GM18519 (cell line): Measurements from ENCODE around the gene UROD.
A peak's percentile ranks its signal among the peaks of the same experiment; 100 is the strongest.
"Not testable (repeated sequence)": the region's sequence is repeated elsewhere in the genome, so short reads cannot be mapped to it uniquely, and the experiment has no call there.

Source experiments
- ATAC-seq: cut with Tn5 transposase; IDR thresholded peaks from one replicate; pipeline ENCODE4 v1.9.1; 2021; ENCODE audit warnings: mild to moderate bottlenecking, moderate library complexity; ENCODE audit not compliant: unreplicated experiment, low FRiP score

The UROD gene

DNA sequence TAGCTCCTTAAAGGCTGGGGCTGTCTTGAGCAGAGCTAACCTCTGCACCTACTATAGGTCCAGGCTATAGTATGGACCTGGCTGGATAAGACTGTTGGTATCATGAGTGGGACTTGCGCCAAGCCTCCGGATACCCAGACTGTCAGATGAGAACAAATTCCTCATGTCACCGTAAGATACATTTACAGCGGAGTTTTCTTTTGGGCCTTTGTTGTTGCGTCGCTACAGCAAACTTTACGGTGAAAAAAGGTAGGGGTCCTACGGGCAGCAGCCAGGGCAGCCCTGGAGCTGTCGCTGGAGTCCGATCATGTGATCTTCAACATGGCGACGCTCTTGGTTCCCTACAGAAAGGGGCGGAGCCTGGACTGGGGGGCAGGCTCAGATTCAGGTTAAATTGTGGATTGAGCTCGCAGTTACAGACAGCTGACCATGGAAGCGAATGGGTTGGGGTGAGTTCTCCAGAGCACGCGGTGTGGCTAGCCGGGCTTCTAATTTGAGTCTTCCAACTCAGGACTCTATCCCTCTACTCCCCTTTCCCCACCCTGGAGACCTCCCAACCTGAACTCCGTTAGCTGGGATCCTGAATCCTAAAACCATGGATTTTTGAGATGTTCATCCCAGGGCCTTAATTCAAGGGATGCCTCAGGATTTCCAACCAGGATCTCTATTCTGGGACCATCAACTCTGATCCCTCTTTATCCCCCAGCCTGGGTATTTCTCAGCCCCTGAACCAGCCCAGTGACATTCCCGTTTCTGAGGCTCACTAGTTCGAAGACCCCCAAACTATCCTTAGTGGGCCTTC is at the start of gene UROD:
Gene UROD (plus strand): TSS at position 418 of the 802 bp plus-strand sequence. CDS start 12 bp downstream, at position 430.
- ATAC-seq: peak; percentile 45

DNA sequence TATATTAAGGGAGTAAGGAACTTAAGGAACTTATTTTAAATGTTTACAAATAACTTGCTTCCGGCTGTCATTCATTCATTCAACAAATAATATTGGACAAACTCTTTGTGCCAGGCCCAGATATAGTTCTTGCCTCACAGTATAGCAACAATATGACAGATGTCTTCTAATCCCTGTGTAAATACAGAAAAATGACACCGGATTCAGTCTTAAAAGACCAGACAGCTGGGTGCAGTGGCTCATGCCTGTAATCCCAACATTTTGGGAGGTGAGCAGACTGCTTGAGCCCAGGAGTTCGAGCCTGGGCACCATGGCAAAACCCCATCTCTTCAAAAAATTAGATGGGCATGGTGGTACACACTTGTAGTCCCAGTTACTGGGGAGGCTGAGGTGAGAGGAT is 49.3 kb upstream of the UROD start:
- no peak for ATAC-seq

- no peak for ATAC-seq
Measured at GRCh38 chr1:44964396-44964795, 47.7 kb upstream of the UROD start.

GRCh38 chr1:44970317-44970716 is 41.7 kb upstream of the UROD start:
- ATAC-seq: no peak

GRCh38 chr1:44973645-44974044 is 38.4 kb upstream of the UROD start:
- ATAC-seq: no peak

- ATAC-seq: no peak
Measured at GRCh38 chr1:44976252-44976651, 35.8 kb upstream of the UROD start.

DNA sequence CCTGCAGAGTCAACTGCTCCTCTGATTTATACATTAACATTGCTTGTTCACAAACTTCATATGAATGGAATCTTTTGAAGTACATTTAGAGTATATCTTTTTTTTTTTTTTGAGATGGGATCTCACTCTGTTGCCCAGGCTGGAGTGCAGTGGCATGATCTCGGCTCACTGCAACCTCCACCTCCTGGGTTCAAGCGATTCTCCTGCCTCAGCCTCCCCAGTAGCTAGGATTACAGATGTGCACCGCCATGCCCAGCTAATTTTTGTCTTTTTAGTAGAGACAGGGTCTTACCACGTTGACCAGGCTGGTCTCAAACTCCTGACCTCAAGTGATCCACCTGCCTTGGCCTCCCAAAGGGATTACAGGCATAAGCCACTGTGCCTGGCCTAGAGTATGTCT is 34.7 kb upstream of the UROD start:
- ATAC-seq: not testable (repeated sequence)

DNA sequence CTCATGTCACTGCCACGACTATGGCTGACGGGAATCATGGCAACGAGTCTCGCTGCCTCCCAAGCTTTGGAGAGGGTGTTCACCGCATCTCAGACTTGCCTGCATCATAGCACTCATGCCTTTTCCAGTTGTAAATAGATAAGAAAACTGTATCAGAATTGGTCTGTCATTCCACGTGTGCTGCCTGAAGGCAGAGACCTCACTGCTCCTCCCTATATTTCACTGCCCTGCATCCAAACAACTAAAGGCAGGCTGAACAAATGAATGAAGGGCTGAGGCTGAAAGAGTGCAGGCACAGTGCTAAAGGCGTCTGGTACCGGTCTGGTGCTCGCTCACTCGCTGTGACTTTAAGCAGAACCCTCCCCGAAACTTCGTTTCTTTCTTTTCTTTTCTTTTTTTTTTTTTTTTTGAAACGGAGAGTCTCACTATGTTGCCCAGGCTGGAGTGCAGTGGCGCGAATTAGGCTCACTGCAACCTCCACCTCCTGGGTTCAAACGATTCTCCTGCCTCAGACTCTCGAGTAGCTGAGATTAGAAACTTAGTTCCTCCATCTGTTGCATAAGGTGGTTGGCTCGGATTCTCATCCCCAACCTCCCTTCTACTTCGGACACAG is 26.2 kb upstream of the UROD start:
- no peak for ATAC-seq

- ATAC-seq: no peak
Measured at GRCh38 chr1:44988531-44989156, 23.4 kb upstream of the UROD start.

GRCh38 chr1:44994309-44994898 is 17.6 kb upstream of the UROD start:
- ATAC-seq: no peak

DNA sequence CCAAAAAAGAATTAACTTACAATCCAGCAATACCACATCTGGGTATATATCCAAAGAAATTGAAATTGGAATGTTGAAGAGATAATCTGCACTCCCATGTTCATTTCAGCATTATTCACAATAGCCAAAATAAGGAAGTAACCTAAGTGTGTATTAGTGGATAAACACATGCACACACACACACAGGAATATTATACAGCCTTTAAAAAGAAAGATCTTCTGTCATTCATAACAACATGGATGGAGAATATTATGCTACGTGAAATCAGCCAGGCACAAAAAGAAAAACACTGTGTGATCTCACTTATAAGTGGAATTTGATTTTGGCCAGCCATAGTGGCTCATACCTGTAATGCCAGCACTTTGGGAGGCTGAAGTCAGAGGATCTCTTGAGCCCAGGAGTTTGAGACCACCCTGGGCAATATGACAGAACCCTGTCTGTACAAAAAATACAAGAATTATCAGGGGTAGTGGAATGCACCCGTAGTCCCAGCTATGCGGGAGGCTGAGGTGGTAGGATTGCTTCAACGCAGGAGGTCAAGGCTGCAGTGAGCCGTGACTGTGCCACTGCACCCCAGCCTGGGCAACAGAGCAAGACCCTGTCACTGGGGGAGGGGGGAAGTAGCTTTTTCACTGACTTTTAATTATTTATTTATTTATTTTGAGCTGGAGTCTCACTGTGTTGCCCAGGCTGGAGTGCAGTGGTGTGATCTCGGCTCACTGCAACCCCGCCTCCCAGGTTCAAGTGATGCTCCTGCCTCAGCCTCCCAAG is 16.4 kb upstream of the UROD start:
- no peak for ATAC-seq

- no peak for ATAC-seq
Measured at GRCh38 chr1:44999232-44999631, 12.8 kb upstream of the UROD start.

- ATAC-seq: no peak
Measured at GRCh38 chr1:45001011-45001481, 11.0 kb upstream of the UROD start.

DNA sequence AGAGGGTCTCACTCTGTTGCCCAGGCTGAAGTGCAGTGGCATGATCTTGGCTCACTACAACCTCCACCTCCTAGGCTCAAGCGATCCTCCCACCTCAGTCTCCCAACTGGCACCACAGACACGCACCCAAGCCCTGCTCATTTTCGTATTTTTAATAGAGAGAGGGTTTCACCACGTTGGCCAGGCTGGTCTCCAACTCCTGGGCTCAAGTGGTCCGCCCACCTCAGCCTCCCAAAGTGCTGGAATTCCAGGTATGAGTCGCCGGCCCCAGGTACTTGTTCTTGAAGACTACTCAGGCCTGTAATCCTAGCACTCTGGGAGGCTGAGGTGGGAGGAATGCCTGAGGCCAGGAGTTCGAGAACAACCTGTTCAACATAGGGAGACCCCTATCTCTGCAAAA is 10.5 kb upstream of the UROD start:
- not testable (repeated sequence) for ATAC-seq

GRCh38 chr1:45002650-45003645 is 9.1 kb upstream of the UROD start:
- ATAC-seq: no peak

- no peak for ATAC-seq
Measured at GRCh38 chr1:45003741-45004140, 8.3 kb upstream of the UROD start.

DNA sequence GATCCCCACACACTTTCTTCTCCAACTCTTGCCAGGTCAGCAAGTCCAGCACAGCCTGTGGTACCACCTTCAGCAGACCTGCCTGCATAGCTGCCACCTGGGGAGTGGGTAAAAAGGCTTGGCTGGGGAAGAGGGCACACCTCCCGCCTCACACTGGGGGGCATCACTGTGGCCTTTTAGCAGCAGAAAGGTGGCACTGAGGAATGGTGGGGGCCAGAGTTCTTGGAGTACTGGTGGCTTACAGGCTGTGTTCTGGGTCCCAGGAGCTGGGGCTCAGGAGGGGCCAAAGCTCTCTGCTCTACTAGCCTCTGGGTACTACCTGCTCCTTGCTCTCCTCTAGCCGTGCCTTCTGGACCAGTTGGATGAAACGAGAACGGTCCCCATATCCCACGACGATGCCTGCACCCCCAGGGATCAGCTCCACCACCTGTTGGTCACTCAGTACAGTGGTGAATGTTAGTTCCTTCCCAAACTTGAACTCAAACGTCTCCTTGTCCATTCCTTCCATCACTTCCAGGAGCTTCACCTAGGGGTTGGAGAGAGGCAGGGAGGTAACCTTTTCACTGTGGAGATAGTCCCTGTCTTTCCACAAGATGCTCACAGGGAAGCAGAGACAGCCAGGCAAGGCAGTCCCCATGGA is 7.7 kb upstream of the UROD start:
- ATAC-seq: no peak

- no peak for ATAC-seq
Measured at GRCh38 chr1:45005761-45006160, 6.3 kb upstream of the UROD start.

DNA sequence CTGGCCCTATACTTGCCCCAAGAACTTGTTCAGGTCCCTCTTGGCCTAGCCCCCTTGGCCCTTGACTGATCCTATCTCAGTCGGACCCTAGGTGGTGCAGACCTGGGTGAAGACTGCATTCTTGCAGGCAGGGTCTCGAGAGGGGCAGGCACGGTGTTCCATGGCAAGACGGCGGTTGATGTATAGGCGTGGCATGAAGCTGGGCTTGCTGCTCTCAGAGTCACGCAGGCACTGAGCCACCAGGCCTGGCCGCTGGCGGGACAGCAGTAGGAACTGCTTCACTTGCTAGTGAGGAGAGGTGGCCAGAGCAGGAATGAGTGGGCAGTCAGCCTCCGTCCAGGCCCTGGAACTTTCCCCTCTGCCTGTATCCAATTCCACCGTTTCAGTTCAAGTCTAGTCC is 4.7 kb upstream of the UROD start:
- no peak for ATAC-seq
